ENCODE measurements around the gene HTR5A.

Gene HTR5A

GRCh38 chr7:155093596-155093995 lies 23.5 kb downstream of the HTR5A start:
- H3K9me3 ChIP-seq (ENCODE audit: control insufficient read depth, low read depth, low read length): no peaks in the 10 kb centered on the region
- no peaks in the 10 kb centered on the region for H3K27me3 ChIP-seq (ENCODE audit: control insufficient read depth, insufficient read depth, low read length)
- no peak overlapping the region for H3K9ac ChIP-seq (ENCODE audit: low read length)
- no peaks in the 10 kb centered on the region for H3K36me3 ChIP-seq (ENCODE audit: control insufficient read depth, low read depth, low read length)
- no peak overlapping the region for H3K4me3 ChIP-seq (ENCODE audit: low read length)
- H3K27ac ChIP-seq (ENCODE audit: low read length): no peak overlapping the region
- H3K4me1 ChIP-seq (ENCODE audit: control insufficient read depth, low read depth, low read length): no peaks in the 10 kb centered on the region

- no peaks in the 10 kb centered on the region for H3K27me3 ChIP-seq (ENCODE audit: control insufficient read depth, insufficient read depth, low read length)
- H3K4me1 ChIP-seq (ENCODE audit: control insufficient read depth, low read depth, low read length): no peaks in the 10 kb centered on the region
- no peak overlapping the region for H3K9ac ChIP-seq (ENCODE audit: low read length)
- H3K9me3 ChIP-seq (ENCODE audit: control insufficient read depth, low read depth, low read length): no peaks in the 10 kb centered on the region
- H3K27ac ChIP-seq (ENCODE audit: low read length): no peak overlapping the region
- no peaks in the 10 kb centered on the region for H3K36me3 ChIP-seq (ENCODE audit: control insufficient read depth, low read depth, low read length)
- no peak overlapping the region for H3K4me3 ChIP-seq (ENCODE audit: low read length)
These were observed 24.6 kb downstream of the HTR5A start for GRCh38 chr7:155094636-155095135.

GRCh38 chr7:155097338-155097737 lies 27.2 kb downstream of the HTR5A start:
- Histone ChIP-seq H3K27me3 (ENCODE audit: control insufficient read depth, insufficient read depth, low read length) (no peaks in the 10 kb centered on the region), H3K4me1 (ENCODE audit: control insufficient read depth, low read depth, low read length) (no peaks in the 10 kb centered on the region), H3K27ac (ENCODE audit: low read length) (no peak overlapping the region), H3K4me3 (ENCODE audit: low read length) (no peak overlapping the region), H3K9me3 (ENCODE audit: control insufficient read depth, low read depth, low read length) (no peaks in the 10 kb centered on the region), H3K36me3 (ENCODE audit: control insufficient read depth, low read depth, low read length) (no peaks in the 10 kb centered on the region), H3K9ac (ENCODE audit: low read length) (no peak overlapping the region)

GRCh38 chr7:155103839-155104238 lies 33.7 kb downstream of the HTR5A start:
- H3K9ac ChIP-seq (ENCODE audit: low read length): no peak overlapping the region
- H3K9me3 ChIP-seq (ENCODE audit: control insufficient read depth, low read depth, low read length): no peaks in the 10 kb centered on the region
- H3K27ac ChIP-seq (ENCODE audit: low read length): no peak overlapping the region
- no peaks in the 10 kb centered on the region for H3K27me3 ChIP-seq (ENCODE audit: control insufficient read depth, insufficient read depth, low read length)
- H3K36me3 ChIP-seq (ENCODE audit: control insufficient read depth, low read depth, low read length): no peaks in the 10 kb centered on the region
- H3K4me3 ChIP-seq (ENCODE audit: low read length): no peak overlapping the region
- peaks cover 6% of the 10 kb centered on the region for H3K4me1 ChIP-seq (ENCODE audit: control insufficient read depth, low read depth, low read length)

GRCh38 chr7:155104913-155105312 lies 34.8 kb downstream of the HTR5A start:
- Histone ChIP-seq H3K4me1 (ENCODE audit: control insufficient read depth, low read depth, low read length) (peaks cover 6% of the 10 kb centered on the region), H3K9ac (ENCODE audit: low read length) (no peak overlapping the region), H3K27me3 (ENCODE audit: control insufficient read depth, insufficient read depth, low read length) (no peaks in the 10 kb centered on the region), H3K9me3 (ENCODE audit: control insufficient read depth, low read depth, low read length) (no peaks in the 10 kb centered on the region), H3K36me3 (ENCODE audit: control insufficient read depth, low read depth, low read length) (no peaks in the 10 kb centered on the region), H3K27ac (ENCODE audit: low read length) (no peak overlapping the region), H3K4me3 (ENCODE audit: low read length) (no peak overlapping the region)

- Histone ChIP-seq H3K27me3 (ENCODE audit: control insufficient read depth, insufficient read depth, low read length) (no peaks in the 10 kb centered on the region), H3K9me3 (ENCODE audit: control insufficient read depth, low read depth, low read length) (no peaks in the 10 kb centered on the region), H3K27ac (ENCODE audit: low read length) (no peak overlapping the region), H3K4me3 (ENCODE audit: low read length) (no peak overlapping the region), H3K36me3 (ENCODE audit: control insufficient read depth, low read depth, low read length) (no peaks in the 10 kb centered on the region), H3K9ac (ENCODE audit: low read length) (no peak overlapping the region), H3K4me1 (ENCODE audit: control insufficient read depth, low read depth, low read length) (peaks cover 6% of the 10 kb centered on the region)
These were observed 36.2 kb downstream of the HTR5A start for GRCh38 chr7:155106356-155106755.

GRCh38 chr7:155107126-155107525 lies 37.0 kb downstream of the HTR5A start:
- Histone ChIP-seq H3K36me3 (ENCODE audit: control insufficient read depth, low read depth, low read length) (no peaks in the 10 kb centered on the region), H3K4me1 (ENCODE audit: control insufficient read depth, low read depth, low read length) (peaks cover 6% of the 10 kb centered on the region), H3K27me3 (ENCODE audit: control insufficient read depth, insufficient read depth, low read length) (no peaks in the 10 kb centered on the region), H3K9ac (ENCODE audit: low read length) (no peak overlapping the region), H3K9me3 (ENCODE audit: control insufficient read depth, low read depth, low read length) (no peaks in the 10 kb centered on the region), H3K27ac (ENCODE audit: low read length) (no peak overlapping the region), H3K4me3 (ENCODE audit: low read length) (no peak overlapping the region)

GRCh38 chr7:155108144-155108901 lies 38.2 kb downstream of the HTR5A start:
- no peak overlapping the region for H3K4me3 ChIP-seq (ENCODE audit: low read length)
- no peak overlapping the region for H3K27ac ChIP-seq (ENCODE audit: low read length)
- H3K36me3 ChIP-seq (ENCODE audit: control insufficient read depth, low read depth, low read length): no peaks in the 10 kb centered on the region
- no peak overlapping the region for H3K9ac ChIP-seq (ENCODE audit: low read length)
- H3K27me3 ChIP-seq (ENCODE audit: control insufficient read depth, insufficient read depth, low read length): no peaks in the 10 kb centered on the region
- no peaks in the 10 kb centered on the region for H3K9me3 ChIP-seq (ENCODE audit: control insufficient read depth, low read depth, low read length)
- H3K4me1 ChIP-seq (ENCODE audit: control insufficient read depth, low read depth, low read length): peaks cover 6% of the 10 kb centered on the region

GRCh38 chr7:155109121-155109520 lies 39.0 kb downstream of the HTR5A start:
- Histone ChIP-seq H3K36me3 (ENCODE audit: control insufficient read depth, low read depth, low read length) (no peaks in the 10 kb centered on the region), H3K27me3 (ENCODE audit: control insufficient read depth, insufficient read depth, low read length) (no peaks in the 10 kb centered on the region), H3K4me1 (ENCODE audit: control insufficient read depth, low read depth, low read length) (peaks cover 6% of the 10 kb centered on the region), H3K9ac (ENCODE audit: low read length) (no peak overlapping the region), H3K9me3 (ENCODE audit: control insufficient read depth, low read depth, low read length) (no peaks in the 10 kb centered on the region), H3K27ac (ENCODE audit: low read length) (no peak overlapping the region), H3K4me3 (ENCODE audit: low read length) (no peak overlapping the region)

- Histone ChIP-seq H3K36me3 (ENCODE audit: control insufficient read depth, low read depth, low read length) (no peaks in the 10 kb centered on the region), H3K27ac (ENCODE audit: low read length) (no peak overlapping the region), H3K4me3 (ENCODE audit: low read length) (no peak overlapping the region), H3K9me3 (ENCODE audit: control insufficient read depth, low read depth, low read length) (no peaks in the 10 kb centered on the region), H3K9ac (ENCODE audit: low read length) (no peak overlapping the region), H3K27me3 (ENCODE audit: control insufficient read depth, insufficient read depth, low read length) (no peaks in the 10 kb centered on the region), H3K4me1 (ENCODE audit: control insufficient read depth, low read depth, low read length) (no peaks in the 10 kb centered on the region)
These were observed 45.2 kb downstream of the HTR5A start for GRCh38 chr7:155115288-155115687.

GRCh38 chr7:155119801-155120382 lies 49.8 kb downstream of the HTR5A start:
- Histone ChIP-seq H3K4me3 (ENCODE audit: low read length) (no peak overlapping the region), H3K27ac (ENCODE audit: low read length) (no peak overlapping the region), H3K9ac (ENCODE audit: low read length) (no peak overlapping the region), H3K9me3 (ENCODE audit: control insufficient read depth, low read depth, low read length) (no peaks in the 10 kb centered on the region), H3K36me3 (ENCODE audit: control insufficient read depth, low read depth, low read length) (no peaks in the 10 kb centered on the region), H3K27me3 (ENCODE audit: control insufficient read depth, insufficient read depth, low read length) (no peaks in the 10 kb centered on the region), H3K4me1 (ENCODE audit: control insufficient read depth, low read depth, low read length) (peaks cover 5% of the 10 kb centered on the region)

GRCh38 chr7:155120460-155120859 lies 50.3 kb downstream of the HTR5A start:
- peaks cover 5% of the 10 kb centered on the region for H3K4me1 ChIP-seq (ENCODE audit: control insufficient read depth, low read depth, low read length)
- no peaks in the 10 kb centered on the region for H3K9me3 ChIP-seq (ENCODE audit: control insufficient read depth, low read depth, low read length)
- no peak overlapping the region for H3K4me3 ChIP-seq (ENCODE audit: low read length)
- H3K27ac ChIP-seq (ENCODE audit: low read length): no peak overlapping the region
- no peak overlapping the region for H3K9ac ChIP-seq (ENCODE audit: low read length)
- no peaks in the 10 kb centered on the region for H3K27me3 ChIP-seq (ENCODE audit: control insufficient read depth, insufficient read depth, low read length)
- no peaks in the 10 kb centered on the region for H3K36me3 ChIP-seq (ENCODE audit: control insufficient read depth, low read depth, low read length)
